Measurements from ENCODE around the gene TIA1. TPM values are rescaled to one million over a fixed set of nuclear protein-coding genes. Genes with fewer than 3 reads are reported as not detected.
"Not testable (repeated sequence)": the region's sequence is repeated elsewhere in the genome, so short reads cannot be mapped to it uniquely, and the experiment has no call there.

The TIA1 gene
- total RNA-seq, 1 donor from 2014 or later: 534 TPM

DNA sequence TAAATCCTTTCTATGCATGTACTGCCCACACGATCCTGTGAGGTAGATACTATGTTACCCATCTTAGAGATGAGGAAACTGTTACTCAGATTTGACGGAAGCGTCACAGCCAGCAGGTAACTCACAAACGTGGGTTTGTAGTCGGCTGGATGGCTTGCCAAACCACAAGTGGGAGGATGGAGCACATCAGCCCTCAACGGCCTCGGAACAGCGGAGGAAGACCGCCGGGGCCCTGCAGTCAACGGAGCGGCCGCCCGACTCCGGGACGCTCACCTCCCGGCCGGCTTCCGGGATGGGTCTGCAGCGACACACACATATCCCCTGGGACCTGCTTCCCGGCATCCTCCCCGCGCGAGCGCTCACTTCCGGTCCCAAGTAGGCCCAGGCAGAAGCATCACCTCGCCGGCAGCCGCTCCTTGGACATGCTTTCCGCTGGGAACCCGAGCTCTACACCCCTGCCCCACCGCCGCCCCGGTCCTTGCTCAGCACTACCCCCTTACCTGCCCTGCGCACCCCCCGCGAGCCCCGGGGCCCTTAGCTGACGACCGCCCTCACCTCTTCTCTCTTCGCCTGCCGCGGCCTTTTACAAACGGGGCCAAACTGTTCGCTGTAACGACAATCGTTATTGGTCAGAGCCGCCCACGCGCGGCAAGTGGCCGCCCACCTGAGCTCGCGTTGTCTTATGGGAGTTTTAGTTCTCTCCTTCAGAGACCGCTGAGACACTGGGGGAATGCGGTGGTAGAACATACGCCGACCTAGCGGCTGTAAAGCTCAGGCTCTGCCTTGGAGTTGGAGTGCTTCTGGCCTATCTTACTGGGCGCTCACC, 57.8 kb downstream of the TIA1 start, which contains the start of gene C2orf42:
Gene C2orf42, minus strand, starts transcription at position 602 of the 826 bp plus-strand sequence. CDS start 9,034 bp downstream, outside the sequence.
- Mint-ChIP-seq H3K27me3 (no peaks in the 10 kb centered on the region), H3K4me3 (ENCODE audit: low read depth) (peak within 1 kb of the TSS; percentile 85), H3K9me3 (ENCODE audit: low read depth) (no peaks in the 10 kb centered on the region), H3K27ac (peak within 1 kb of the TSS; percentile 99), H3K4me1 (ENCODE audit: low read depth) (peaks cover 2% of the 10 kb centered on the region), H3K36me3 (ENCODE audit: insufficient read depth) (no peaks in the 10 kb centered on the region)
- DNase-seq (ENCODE audit: low spot score, unreplicated experiment): peak; percentile 79
- TF ChIP-seq CTCF (IDR thresholded peaks at IDR 0.05; ENCODE audit: unreplicated experiment): peak; percentile 18

- TF ChIP-seq CTCF (IDR thresholded peaks at IDR 0.05; ENCODE audit: unreplicated experiment): no peak
- Mint-ChIP-seq H3K36me3 (ENCODE audit: insufficient read depth) (no peaks in the 10 kb centered on the region), H3K27ac (no peak overlapping the region), H3K4me1 (ENCODE audit: low read depth) (peaks cover 2% of the 10 kb centered on the region), H3K4me3 (ENCODE audit: low read depth) (peak overlapping the region; percentile 24), H3K9me3 (ENCODE audit: low read depth) (no peaks in the 10 kb centered on the region), H3K27me3 (no peaks in the 10 kb centered on the region)
- no peak for DNase-seq (ENCODE audit: low spot score, unreplicated experiment)
These were observed 60.0 kb downstream of the TIA1 start for GRCh38 chr2:70188460-70188859.

DNA sequence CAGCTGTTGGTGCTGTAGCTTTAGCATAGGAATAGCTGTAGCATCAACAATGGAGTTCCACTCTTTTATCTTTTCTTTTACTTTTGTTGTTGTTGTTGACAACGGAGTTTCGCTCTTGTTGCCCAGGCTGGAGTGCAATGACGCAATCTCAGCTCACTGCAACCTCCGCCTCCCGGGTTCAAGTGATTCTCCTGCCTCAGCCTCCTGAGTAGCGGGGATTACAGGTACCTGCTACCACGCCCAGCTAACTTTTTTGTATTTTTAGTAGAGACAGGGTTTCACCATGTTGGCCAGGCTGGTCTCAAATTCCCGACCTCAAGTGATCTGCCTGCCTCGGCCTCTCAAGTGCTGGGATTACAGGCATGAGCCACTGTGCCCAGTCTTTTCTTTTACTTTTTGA, 61.3 kb downstream of the TIA1 start:
- not testable (repeated sequence) for H3K4me1 Mint-ChIP-seq (ENCODE audit: low read depth); DNase-seq (ENCODE audit: low spot score, unreplicated experiment); H3K4me3 Mint-ChIP-seq (ENCODE audit: low read depth); H3K27me3 Mint-ChIP-seq; H3K27ac Mint-ChIP-seq; H3K9me3 Mint-ChIP-seq (ENCODE audit: low read depth); H3K36me3 Mint-ChIP-seq (ENCODE audit: insufficient read depth)

GRCh38 chr2:70182689-70183088, 65.7 kb downstream of the TIA1 start:
- Mint-ChIP-seq H3K9me3 (ENCODE audit: low read depth) (no peaks in the 10 kb centered on the region), H3K4me3 (ENCODE audit: low read depth) (no peak overlapping the region), H3K27ac (peak overlapping the region; percentile 5), H3K27me3 (no peaks in the 10 kb centered on the region), H3K36me3 (ENCODE audit: insufficient read depth) (peaks cover 1% of the 10 kb centered on the region), H3K4me1 (ENCODE audit: low read depth) (no peaks in the 10 kb centered on the region)
- DNase-seq (ENCODE audit: low spot score, unreplicated experiment): no peak
- no peak for TF ChIP-seq CTCF (IDR thresholded peaks at IDR 0.05; ENCODE audit: unreplicated experiment)

GRCh38 chr2:70181363-70181956, 67.0 kb downstream of the TIA1 start:
- Mint-ChIP-seq H3K27me3 (no peaks in the 10 kb centered on the region), H3K36me3 (ENCODE audit: insufficient read depth) (peaks cover 3% of the 10 kb centered on the region), H3K4me1 (ENCODE audit: low read depth) (no peaks in the 10 kb centered on the region), H3K4me3 (ENCODE audit: low read depth) (no peak overlapping the region), H3K9me3 (ENCODE audit: low read depth) (no peaks in the 10 kb centered on the region), H3K27ac (peak overlapping the region; percentile 41)
- TF ChIP-seq CTCF (IDR thresholded peaks at IDR 0.05; ENCODE audit: unreplicated experiment): no peak
- no peak for DNase-seq (ENCODE audit: low spot score, unreplicated experiment)

Data from progenitor cell of endocrine pancreas (in vitro differentiated cells).